Measurements from ENCODE around the gene TBC1D22A.

Gene TBC1D22A

GRCh38 chr22:47067321-47067890 is 305.0 kb downstream of the TBC1D22A start:
- no peak overlapping the region for H3K4me3 ChIP-seq (ENCODE audit: low read length)

DNA sequence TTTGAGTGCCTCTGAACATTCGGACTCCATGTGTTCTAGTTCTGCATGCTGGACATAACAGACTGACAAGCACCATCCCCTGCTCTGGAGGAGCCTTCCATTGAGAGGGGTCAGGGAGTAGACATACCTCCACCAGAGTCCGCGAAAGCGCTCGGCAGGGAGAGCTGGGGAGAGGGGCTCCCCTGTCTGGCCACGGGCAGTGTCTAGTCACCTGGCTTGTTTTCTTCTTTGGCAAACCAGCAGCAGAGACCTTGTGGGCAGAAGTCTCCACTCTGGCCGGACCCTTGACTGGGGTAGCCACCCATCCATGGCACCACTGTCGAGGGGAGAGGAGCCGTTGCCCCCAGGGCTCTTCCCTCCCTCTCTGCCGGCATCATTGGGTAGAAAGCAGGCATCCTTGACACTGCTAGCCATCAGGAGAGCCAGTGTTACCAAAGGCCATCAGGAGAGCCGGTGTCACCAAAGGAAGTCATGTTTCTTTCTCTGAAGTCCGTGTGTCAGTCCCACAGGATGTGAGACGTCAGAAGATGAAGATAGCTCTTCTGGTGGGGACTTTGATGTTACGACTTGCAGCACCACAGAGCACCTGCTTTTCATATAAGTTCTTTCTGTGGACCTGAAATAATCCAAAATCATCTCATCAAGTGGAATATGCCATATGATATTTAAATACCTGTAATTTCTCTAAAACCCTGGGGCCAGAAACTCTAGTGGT is 305.6 kb downstream of the TBC1D22A start:
- H3K4me3 ChIP-seq (ENCODE audit: low read length), result no peak overlapping the region
- no peak for TF ChIP-seq ZNF274 (IDR thresholded peaks at IDR 0.05; ENCODE audit: low read depth, low read length)

More at GRCh38 chr22:47067321-47067890, 305.0 kb downstream of the TBC1D22A start:
- no peak for TF ChIP-seq ZNF274 (IDR thresholded peaks at IDR 0.05; ENCODE audit: low read depth, low read length)

- H3K4me3 ChIP-seq (ENCODE audit: low read length), result no peak overlapping the region
- TF ChIP-seq ZNF274 (IDR thresholded peaks at IDR 0.05; ENCODE audit: low read depth, low read length), result no peak
Measured at GRCh38 chr22:47068626-47068996, 306.2 kb downstream of the TBC1D22A start.

- TF ChIP-seq ZNF274 (IDR thresholded peaks at IDR 0.05; ENCODE audit: low read depth, low read length), result no peak
- no peak overlapping the region for H3K4me3 ChIP-seq (ENCODE audit: low read length)
Measured at GRCh38 chr22:47069270-47069669, 306.8 kb downstream of the TBC1D22A start.

DNA sequence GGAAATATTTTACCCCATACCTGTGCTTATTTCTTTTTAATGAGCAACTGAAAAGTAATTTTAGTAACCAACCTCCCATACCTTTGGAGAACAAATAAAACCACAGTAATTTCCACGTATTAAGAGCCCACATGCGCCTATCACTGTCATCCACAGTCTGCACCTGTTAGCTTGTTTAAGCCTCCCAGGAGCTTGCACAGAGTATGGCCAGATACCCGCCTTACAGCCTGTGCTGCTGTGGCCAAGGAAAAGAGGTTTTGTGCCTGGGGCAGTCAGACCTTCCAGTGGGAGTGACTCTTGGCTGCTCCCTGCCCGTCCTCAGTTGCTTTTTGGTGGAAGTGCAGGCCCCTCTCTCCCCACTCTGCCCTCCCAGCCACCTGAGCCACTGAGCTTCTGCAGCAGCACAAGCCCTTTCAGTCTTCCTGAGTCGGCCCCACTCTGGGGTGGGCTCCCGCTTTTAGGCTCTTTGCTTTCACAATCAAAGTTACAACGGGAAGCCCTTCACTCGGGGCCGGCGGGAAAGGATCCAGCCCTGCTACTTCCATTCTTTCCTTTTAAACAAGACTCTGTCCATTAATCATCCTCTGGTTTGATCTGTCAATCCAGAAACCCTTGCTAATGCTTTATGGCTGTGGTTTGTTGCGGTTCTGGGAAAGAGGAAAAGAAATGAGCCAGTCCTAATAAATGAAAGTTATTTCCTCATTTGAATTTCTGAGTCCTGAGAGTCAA is 308.8 kb downstream of the TBC1D22A start:
- H3K4me3 ChIP-seq (ENCODE audit: low read length), result no peak overlapping the region
- no peak for TF ChIP-seq ZNF274 (IDR thresholded peaks at IDR 0.05; ENCODE audit: low read depth, low read length)

DNA sequence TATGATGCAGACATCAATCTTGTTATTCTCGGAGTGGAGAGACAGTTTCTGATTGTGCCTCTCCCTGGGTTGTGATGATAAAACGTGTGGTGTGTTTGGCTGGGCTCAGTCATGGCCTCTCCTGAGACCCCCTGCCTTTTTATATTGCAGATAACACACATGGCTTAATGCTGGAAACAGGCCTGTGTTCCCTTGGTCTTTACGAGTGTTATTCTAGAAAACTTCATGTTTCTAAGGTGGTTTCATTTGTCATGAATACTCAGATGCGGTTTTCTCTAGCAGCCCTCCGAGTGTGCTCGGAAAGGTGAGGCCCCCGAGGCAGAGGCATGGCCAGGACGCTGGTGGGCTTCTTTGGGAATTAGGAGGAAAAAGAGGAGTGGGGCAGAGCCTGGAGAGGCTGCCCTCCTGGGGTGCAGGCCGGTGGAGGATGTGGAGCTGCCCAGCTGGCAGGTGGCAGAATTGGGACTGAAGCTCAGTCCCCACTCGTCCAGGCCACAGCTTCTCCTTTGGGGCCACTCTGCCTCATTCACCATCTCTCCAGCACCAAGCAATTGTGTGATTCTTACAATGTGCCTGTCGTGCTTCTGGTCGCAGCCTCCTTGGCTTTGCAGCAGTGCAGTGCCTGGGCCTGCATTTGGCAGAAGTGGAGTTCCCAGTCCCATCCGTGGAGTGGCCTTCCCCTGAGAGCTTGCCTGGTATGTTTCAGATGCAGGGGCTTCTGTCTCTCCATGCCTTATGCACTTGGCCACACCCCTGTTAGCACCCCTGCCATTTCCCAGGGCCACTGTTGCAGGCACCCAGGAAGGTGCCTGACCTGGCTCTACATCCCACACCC is 309.6 kb downstream of the TBC1D22A start:
- TF ChIP-seq ZNF274 (IDR thresholded peaks at IDR 0.05; ENCODE audit: low read depth, low read length), result no peak
- no peak overlapping the region for H3K4me3 ChIP-seq (ENCODE audit: low read length)

GRCh38 chr22:47072642-47072967 is 310.2 kb downstream of the TBC1D22A start:
- TF ChIP-seq ZNF274 (IDR thresholded peaks at IDR 0.05; ENCODE audit: low read depth, low read length), result no peak
- no peak overlapping the region for H3K4me3 ChIP-seq (ENCODE audit: low read length)

GRCh38 chr22:47073075-47073474 is 310.6 kb downstream of the TBC1D22A start:
- no peak for TF ChIP-seq ZNF274 (IDR thresholded peaks at IDR 0.05; ENCODE audit: low read depth, low read length)
- H3K4me3 ChIP-seq (ENCODE audit: low read length), result no peak overlapping the region

GRCh38 chr22:47074105-47074504 is 311.7 kb downstream of the TBC1D22A start:
- no peak overlapping the region for H3K4me3 ChIP-seq (ENCODE audit: low read length)
- TF ChIP-seq ZNF274 (IDR thresholded peaks at IDR 0.05; ENCODE audit: low read depth, low read length), result no peak

DNA sequence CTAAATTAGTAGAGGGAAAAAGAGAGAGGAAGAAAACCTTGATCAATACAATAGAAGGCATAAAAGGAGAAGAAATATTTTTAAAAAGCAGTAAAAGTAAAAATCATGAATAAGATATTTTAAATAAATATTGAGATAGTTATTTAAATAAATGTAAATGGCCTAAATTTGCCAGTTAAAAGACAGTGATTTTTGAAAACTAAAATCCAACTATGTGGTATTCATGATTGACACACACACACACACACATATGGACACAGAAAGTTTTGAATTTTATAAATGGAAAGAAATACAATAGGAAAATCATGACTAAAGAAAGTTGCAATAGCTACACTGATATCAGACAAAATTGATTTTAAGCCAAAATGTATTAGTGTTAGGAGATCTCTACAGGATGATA is 313.1 kb downstream of the TBC1D22A start:
- TF ChIP-seq ZNF274 (IDR thresholded peaks at IDR 0.05; ENCODE audit: low read depth, low read length), result no peak
- H3K4me3 ChIP-seq (ENCODE audit: low read length), result no peak overlapping the region

GRCh38 chr22:47076758-47077157 is 314.3 kb downstream of the TBC1D22A start:
- H3K4me3 ChIP-seq (ENCODE audit: low read length), result no peak overlapping the region
- TF ChIP-seq ZNF274 (IDR thresholded peaks at IDR 0.05; ENCODE audit: low read depth, low read length), result no peak

DNA sequence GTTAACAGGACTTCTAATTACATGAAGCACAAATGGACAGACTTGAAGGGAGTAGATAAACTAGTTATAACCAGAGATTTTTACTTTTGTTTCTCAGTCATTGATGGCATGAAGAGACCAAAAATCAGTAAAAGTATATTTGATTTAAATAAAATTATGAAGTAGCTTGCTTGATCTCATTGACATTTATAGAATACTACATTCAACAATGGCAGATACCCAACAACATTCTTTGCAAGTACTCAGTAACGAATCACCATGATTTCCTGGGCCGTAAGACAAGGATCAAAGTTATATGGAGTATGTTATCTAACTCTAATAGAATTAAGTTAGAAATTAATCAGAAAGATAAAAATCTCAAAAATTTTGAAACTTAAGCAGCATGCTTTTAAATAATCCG is 317.6 kb downstream of the TBC1D22A start:
- no peak overlapping the region for H3K4me3 ChIP-seq (ENCODE audit: low read length)
- TF ChIP-seq ZNF274 (IDR thresholded peaks at IDR 0.05; ENCODE audit: low read depth, low read length), result no peak

- no peak for TF ChIP-seq ZNF274 (IDR thresholded peaks at IDR 0.05; ENCODE audit: low read depth, low read length)
- no peak overlapping the region for H3K4me3 ChIP-seq (ENCODE audit: low read length)
Measured at GRCh38 chr22:47082505-47082904, 320.1 kb downstream of the TBC1D22A start.

GRCh38 chr22:47083379-47083986 is 321.0 kb downstream of the TBC1D22A start:
- no peak for TF ChIP-seq ZNF274 (IDR thresholded peaks at IDR 0.05; ENCODE audit: low read depth, low read length)
- H3K4me3 ChIP-seq (ENCODE audit: low read length), result no peak overlapping the region
